GM12878 (cell line): ENCODE data around the gene HYCC2. TPM values are rescaled to one million over a fixed set of nuclear protein-coding genes. Genes with fewer than 3 reads are reported as not detected.

Source experiments
- ATAC-seq: fragments of 200-7000 bp; cut with Tn5 transposase; 3 replicates; pipeline ENCODE4 v1.9.1; 2020; ENCODE audit warnings: mild to moderate bottlenecking, moderate library complexity
- BruUV-seq: library from RNA; stranded (reverse); fragments of 400-500 nt; replicated peaks from 2 replicates; lab custom pipeline; 2021; lab: Mats Ljungman, UMichigan
- CTCF ChIA-PET: fragments of 300-600 bp; sonication (Branson Sonifier 250); formaldehyde crosslinking; extraction: SDS; loops from one replicate; lab custom pipeline; 2021; ENCODE audit warnings: inconsistent platforms; lab: Yijun Ruan, JAX
- POLR2A ChIA-PET: fragments of 350-600 bp; formaldehyde crosslinking; extraction: SDS; loops from one replicate; lab custom pipeline; 2021; ENCODE audit warnings: inconsistent platforms; lab: Charles Lee
- RAD21 ChIA-PET: fragments of 300-600 bp; sonication (Branson Sonifier 250); formaldehyde crosslinking; loops from one replicate; lab custom pipeline; 2023; ENCODE audit warnings: antibody characterized with exemption; ENCODE audit not compliant: unreplicated experiment; lab: Charles Lee
- SMC1A ChIA-PET: fragments of 300-600 bp; sonication (Branson Sonifier 250); formaldehyde crosslinking; loops from one replicate; lab custom pipeline; 2023; ENCODE audit not compliant: unreplicated experiment, uncharacterized antibody; lab: Charles Lee
- DNase-seq: peaks from one replicate; pipeline ENCODE4 v3.0.0-alpha.2; 2011; ENCODE audit warnings: low read depth, low spot score
- FAIRE-seq: peaks from 3 replicates; lab custom pipeline; 2011; peaks lifted over from hg19 to GRCh38; lab: Jason Lieb, UNC
- H2AFZ ChIP-seq: 2 replicates; pipeline ENCODE4 v1.6.0; 2011; ENCODE audit warnings: low read depth, low read length, control low read depth; ENCODE audit not compliant: control insufficient read depth
- H3K27ac ChIP-seq: 2 replicates; pipeline ENCODE4 v1.5.1; 2011; ENCODE audit warnings: control low read depth; ENCODE audit not compliant: control insufficient read depth, insufficient read depth
- H3K27me3 ChIP-seq, 2 experiments: replicated peaks in 1 of 2; 2 replicates each; pipeline versions ENCODE4 v1.6.0 to v1.6.1; 2011; ENCODE audit warnings: low read length in 1 of 2; ENCODE audit not compliant: control insufficient read depth in 2 of 2, insufficient read depth in 2 of 2
- H3K36me3 ChIP-seq, 2 experiments: 2 replicates each; pipeline ENCODE4 v1.5.1; 2011; ENCODE audit warnings: low read length in 1 of 2; ENCODE audit not compliant: control insufficient read depth in 2 of 2, insufficient read depth in 2 of 2
- H3K4me1 ChIP-seq: 2 replicates; pipeline ENCODE4 v1.6.1; 2011; ENCODE audit warnings: mild to moderate bottlenecking, low read length, moderate library complexity, mixed read lengths; ENCODE audit not compliant: control insufficient read depth, insufficient read depth
- H3K4me2 ChIP-seq: 2 replicates; pipeline ENCODE4 v1.6.0; 2011; ENCODE audit warnings: control low read depth; ENCODE audit not compliant: control insufficient read depth, insufficient read depth
- H3K4me3 ChIP-seq: fragments of 200-600 bp; sonication (generic); 2 replicates; pipeline ENCODE4 v1.5.1; 2016
- H3K79me2 ChIP-seq: 2 replicates; pipeline ENCODE4 v1.6.0; 2011; ENCODE audit warnings: low read length; ENCODE audit not compliant: control insufficient read depth, insufficient read depth
- H3K9ac ChIP-seq: 2 replicates; pipeline ENCODE4 v1.8.0; 2011; ENCODE audit warnings: low read length, control low read depth, mixed read lengths; ENCODE audit not compliant: control insufficient read depth, insufficient read depth
- H3K9me3 ChIP-seq: replicated peaks from 3 replicates; pipeline ENCODE4 v1.5.1; 2011; ENCODE audit warnings: mild to moderate bottlenecking, low read length; ENCODE audit not compliant: control insufficient read depth, insufficient read depth
- H4K20me1 ChIP-seq: 2 replicates; pipeline ENCODE4 v1.6.0; 2011; ENCODE audit not compliant: control insufficient read depth, insufficient read depth
- BHLHE40 ChIP-seq, 2 experiments: fragments of 450-650 bp in 1 of 2; IDR thresholded peaks; 2 replicates each; pipeline ENCODE4 v1.6.1; 2011 to 2017; ENCODE audit warnings: low read depth in 2 of 2, borderline replicate concordance in 1 of 2, improper control_type of control experiment in 1 of 2, low read length in 1 of 2, mild to moderate bottlenecking in 1 of 2
- BRCA1 ChIP-seq: IDR thresholded peaks from 2 replicates; pipeline ENCODE4 v1.6.1; 2011; ENCODE audit warnings: low read depth, low read length, improper control_type of control experiment
- CEBPB ChIP-seq, 2 experiments: fragments of 150-350 bp in 1 of 2; IDR thresholded peaks; 2 replicates each; pipeline ENCODE4 v1.6.1; 2012 to 2014; ENCODE audit warnings: low read depth in 2 of 2, low read length in 2 of 2, borderline replicate concordance in 1 of 2, inconsistent platforms in 1 of 2
- CHD1 ChIP-seq: IDR thresholded peaks from 2 replicates; pipeline ENCODE4 v1.6.1; 2012; ENCODE audit warnings: low read depth, low read length, improper control_type of control experiment
- HDAC6 ChIP-seq: fragments of 200-600 bp; sonication (generic); IDR thresholded peaks from one replicate; pipeline ENCODE4 v1.8.0; 2017; ENCODE audit warnings: antibody characterized with exemption; ENCODE audit not compliant: unreplicated experiment
- IRF3 ChIP-seq: fragments of 450-650 bp; IDR thresholded peaks from 2 replicates; pipeline ENCODE4 v1.6.1; 2014; ENCODE audit warnings: mild to moderate bottlenecking
- KAT2A ChIP-seq: conservative IDR thresholded peaks from 2 replicates; pipeline ENCODE4 v1.6.1; 2011; ENCODE audit warnings: low read depth, low read length; ENCODE audit not compliant: control insufficient read depth
- PAX5 ChIP-seq: IDR thresholded peaks from 2 replicates; pipeline ENCODE4 v1.6.1; 2011; ENCODE audit warnings: low read depth, low read length, borderline replicate concordance
- POU2F2 ChIP-seq: IDR thresholded peaks from 3 replicates; pipeline ENCODE4 v1.6.1; 2011; ENCODE audit warnings: low read depth, mild to moderate bottlenecking, low read length, borderline replicate concordance
- SMARCA5 ChIP-seq: fragments of 450-650 bp; IDR thresholded peaks from 2 replicates; pipeline ENCODE4 v1.6.1; 2017; ENCODE audit warnings: mild to moderate bottlenecking
- SREBF2 ChIP-seq: IDR thresholded peaks from 2 replicates; pipeline ENCODE4 v1.6.1; 2012; ENCODE audit warnings: mild to moderate bottlenecking, low read length
- STAT1 ChIP-seq: fragments of 450-650 bp; conservative IDR thresholded peaks from 2 replicates; pipeline ENCODE4 v1.6.1; 2014; ENCODE audit warnings: antibody characterized with exemption, mild to moderate bottlenecking
- SUPT20H ChIP-seq: IDR thresholded peaks from 2 replicates; pipeline ENCODE4 v1.6.1; 2011; ENCODE audit warnings: low read depth, mild to moderate bottlenecking, low read length, moderate library complexity, borderline replicate concordance; ENCODE audit not compliant: control insufficient read depth
- TAF1 ChIP-seq: IDR thresholded peaks from 2 replicates; pipeline ENCODE4 v1.6.1; 2011; ENCODE audit warnings: mild to moderate bottlenecking, low read depth, low read length, borderline replicate concordance
- TARDBP ChIP-seq: IDR thresholded peaks from 2 replicates; pipeline ENCODE4 v1.6.1; 2016; ENCODE audit warnings: borderline replicate concordance
- ZNF274 ChIP-seq: IDR thresholded peaks from one replicate; pipeline ENCODE4 v1.8.0; 2011; ENCODE audit not compliant: insufficient read length, insufficient read depth
- ZNF384 ChIP-seq: IDR thresholded peaks from 2 replicates; pipeline ENCODE4 v1.6.1; 2012; ENCODE audit warnings: low read depth, mild to moderate bottlenecking, low read length, improper control_type of control experiment, borderline replicate concordance
- WGBS: methylation state at CpG from one replicate; pipeline ENCODE4 v1.1.6; 2016; ENCODE audit warnings: low lambda C conversion rate; ENCODE audit not compliant: insufficient replicate concordance, insufficient coverage; ENCODE audit errors: missing lambda C conversion rate; 5-methylcytosine and 5-hydroxymethylcytosine counted together
- in situ Hi-C: fragments of 300-500 bp; cut with MboI; formaldehyde crosslinking; loops from 9 replicates; pipeline ENCODE4 v1.14.3; 2018; ENCODE audit warnings: mixed read lengths
- intact Hi-C: fragments of 100-400 bp; cut with micrococcal nuclease; formaldehyde crosslinking; loops from one replicate; pipeline ENCODE4 v1.14.2; 2022; ENCODE audit not compliant: unreplicated experiment
- polyA plus RNA-seq, 11 experiments: library from polyadenylated mRNA; depleted of rRNA in 4 of 11; unstranded in 6 of 11; stranded (reverse) in 5 of 11; fragments of >200 nt; fragmentation: Nextera tagmentation in 4 of 11; fragmentation: Illumina TruSeq in 1 of 11; extraction: Ambion mirVana in 4 of 11; extraction: Trizol in 1 of 11; gene quantifications; 1 replicate in 1 of 11; 2 replicates in 10 of 11; pipeline versions ENCODE4 v1.2.1 to v1.2.3, GENCODE V29; 2011 to 2016; ENCODE audit warnings: inconsistent platforms in 2 of 11, missing spikeins in 2 of 11, low read depth in 1 of 11
- total RNA-seq, 4 experiments: library from RNA; depleted of rRNA in 3 of 4; stranded (reverse); fragments of >200 nt in 3 of 4; fragmentation: Illumina TruSeq in 1 of 4; extraction: Trizol in 1 of 4; gene quantifications; 2 replicates each; pipeline versions ENCODE4 v1.2.1 to v1.2.3, GENCODE V29; 2013 to 2021
- TF ChIP-seq, protein P1 (sequence below): IDR thresholded peaks from 2 replicates; pipeline ENCODE4 v1.6.1; 2011; ENCODE audit warnings: borderline replicate concordance, low read depth, mild to moderate bottlenecking, moderate library complexity, mixed read lengths, low read length; ENCODE audit not compliant: insufficient read depth; ENCODE audit errors: extremely low read length
- TF ChIP-seq, protein P2 (sequence below): IDR thresholded peaks from 2 replicates; pipeline ENCODE4 v1.6.1; 2012; ENCODE audit warnings: low read depth, low read length, improper control_type of control experiment

The HYCC2 gene
- total and polyA plus RNA-seq, 10 of the 15 experiments (the other 5 are each of a cell fraction or from before 2014, with no cell fraction given), result 3.4 to 17.4 (median 8.0) TPM

DNA sequence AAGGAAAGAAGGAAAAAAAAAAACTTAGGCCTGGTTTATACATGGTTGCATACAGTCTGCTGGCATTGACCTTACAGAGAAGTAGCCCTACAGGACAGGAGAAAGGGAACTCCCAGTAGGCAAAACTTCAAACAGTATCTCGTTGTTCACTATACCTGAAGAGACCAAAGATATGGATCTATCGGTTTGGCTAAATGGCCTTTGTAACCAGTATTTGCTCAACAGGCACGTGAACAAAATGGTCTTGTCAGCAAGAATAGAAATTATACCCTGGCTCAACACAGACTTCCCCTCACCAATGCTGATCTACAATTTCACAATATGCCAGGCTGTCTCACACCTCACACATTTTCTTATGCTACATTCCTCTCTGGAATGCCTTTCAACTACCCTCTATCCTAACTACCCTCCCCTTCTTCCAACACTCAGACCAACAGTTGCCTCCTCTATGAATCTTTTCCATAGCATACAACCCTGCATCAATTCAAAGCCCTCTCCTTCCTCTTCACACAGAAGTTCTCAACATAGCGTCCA lies 13.7 kb downstream of the HYCC2 start (continued):
- TF ChIP-seq CHD1 (no peak), TAF1 (no peak), KAT2A (no peak)
- TF ChIP-seq, protein P1, sequence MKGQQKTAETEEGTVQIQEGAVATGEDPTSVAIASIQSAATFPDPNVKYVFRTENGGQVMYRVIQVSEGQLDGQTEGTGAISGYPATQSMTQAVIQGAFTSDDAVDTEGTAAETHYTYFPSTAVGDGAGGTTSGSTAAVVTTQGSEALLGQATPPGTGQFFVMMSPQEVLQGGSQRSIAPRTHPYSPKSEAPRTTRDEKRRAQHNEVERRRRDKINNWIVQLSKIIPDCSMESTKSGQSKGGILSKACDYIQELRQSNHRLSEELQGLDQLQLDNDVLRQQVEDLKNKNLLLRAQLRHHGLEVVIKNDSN, result no peak

- BruUV-seq, result no TSS peak
- Histone ChIP-seq H3K36me3 (peaks cover 0 to 6% of the 10 kb centered on the region in 2 experiments; a peak in 3 of 4 replicates), H3K27me3 (no peaks in the 10 kb centered on the region), H3K79me2 (peaks cover 19% of the 10 kb centered on the region), H2AFZ (no peak overlapping the region), H4K20me1 (no peaks in the 10 kb centered on the region), H3K4me3 (no peak overlapping the region), H3K9me3 (no peaks in the 10 kb centered on the region), H3K4me2 (no peak overlapping the region), H3K27ac (no peak overlapping the region), H3K4me1 (no peaks in the 10 kb centered on the region), H3K9ac (no peak overlapping the region)
- intact Hi-C loops (no loop called here), in situ Hi-C loops (no loop called here)
- no peak for ATAC-seq
- ChIA-PET CTCF (interaction anchor here (1.1 to 3.0 kb wide), 2 partner anchors 11 to 12 kb away, joined by 5 to 20 read pairs; no protein-coding TSS in a partner anchor), POLR2A (interaction anchor here (0.7 to 1.5 kb wide), 2 partner anchors 11 to 27 kb away, joined by 3 to 4 read pairs; no protein-coding TSS in a partner anchor), SMC1A (interaction anchor here (0.7 to 1.2 kb wide), 4 partner anchors 38 to 156 kb away, joined by 3 to 5 read pairs (median 3); no protein-coding TSS in a partner anchor), RAD21 (interaction anchor here (2.1 kb wide), 1 partner anchor 12 kb away, joined by 6 read pairs; no protein-coding TSS in a partner anchor)
- DNase-seq, result no peak
- 95% methylated on average over 2 of the region's 2 CpGs for WGBS
- no peak for FAIRE-seq
- TF ChIP-seq STAT1, result no peak
- TF ChIP-seq BRCA1, result no peak
- TF ChIP-seq ZNF274, result no peak
- TF ChIP-seq TARDBP, result no peak
- no peak for TF ChIP-seq ZNF384
- no peak for TF ChIP-seq SREBF2
- no peak for TF ChIP-seq CEBPB (IDR thresholded peaks at IDR 0.05; ENCODE audit: borderline replicate concordance in 1 of 2, low read depth in 2 of 2, low read length in 2 of 2)
- no peak for TF ChIP-seq HDAC6
- TF ChIP-seq, protein P1, result no peak
- TF ChIP-seq, protein P2, sequence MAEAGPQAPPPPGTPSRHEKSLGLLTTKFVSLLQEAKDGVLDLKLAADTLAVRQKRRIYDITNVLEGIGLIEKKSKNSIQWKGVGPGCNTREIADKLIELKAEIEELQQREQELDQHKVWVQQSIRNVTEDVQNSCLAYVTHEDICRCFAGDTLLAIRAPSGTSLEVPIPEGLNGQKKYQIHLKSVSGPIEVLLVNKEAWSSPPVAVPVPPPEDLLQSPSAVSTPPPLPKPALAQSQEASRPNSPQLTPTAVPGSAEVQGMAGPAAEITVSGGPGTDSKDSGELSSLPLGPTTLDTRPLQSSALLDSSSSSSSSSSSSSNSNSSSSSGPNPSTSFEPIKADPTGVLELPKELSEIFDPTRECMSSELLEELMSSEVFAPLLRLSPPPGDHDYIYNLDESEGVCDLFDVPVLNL, result no peak
- no peak for TF ChIP-seq PAX5
- TF ChIP-seq IRF3, result no peak
- no peak for TF ChIP-seq POU2F2
- no peak for TF ChIP-seq BHLHE40 (IDR thresholded peaks at IDR 0.05; ENCODE audit: borderline replicate concordance in 1 of 2, low read depth in 2 of 2, low read length in 1 of 2)
- TF ChIP-seq SUPT20H, result no peak
- no peak for TF ChIP-seq SMARCA5
These were observed 14.4 kb downstream of the HYCC2 start for GRCh38 chr2:201057087-201057521.
